Fibroblast of the aortic adventitia (primary cell): Measurements from ENCODE around the gene PBLD. TPM values are rescaled to one million over a fixed set of nuclear protein-coding genes. Genes with fewer than 3 reads are reported as not detected.

Experiments
- DNase-seq: peaks from one replicate; pipeline ENCODE4 v3.0.0-alpha.2; 2010; ENCODE audit warnings: low read depth
- H3K4me3 ChIP-seq: 2 replicates; pipeline ENCODE4 v1.5.1; 2011; ENCODE audit warnings: low read depth, mild to moderate bottlenecking, control low read depth, low read length, moderate library complexity
- CTCF ChIP-seq: IDR thresholded peaks from 2 replicates; pipeline ENCODE4 v1.5.1; 2011; ENCODE audit warnings: mild to moderate bottlenecking, low read length, control low read depth, inconsistent platforms; ENCODE audit not compliant: insufficient read depth
- total RNA-seq: library from RNA; depleted of rRNA; stranded (reverse); fragments of >200 nt; gene quantifications from 2 replicates; pipeline ENCODE4 v1.2.3, GENCODE V29; 2012; ENCODE audit warnings: low replicate concordance

PBLD gene
- 6.6 and 10.8 TPM in 2 replicates for total RNA-seq

DNA sequence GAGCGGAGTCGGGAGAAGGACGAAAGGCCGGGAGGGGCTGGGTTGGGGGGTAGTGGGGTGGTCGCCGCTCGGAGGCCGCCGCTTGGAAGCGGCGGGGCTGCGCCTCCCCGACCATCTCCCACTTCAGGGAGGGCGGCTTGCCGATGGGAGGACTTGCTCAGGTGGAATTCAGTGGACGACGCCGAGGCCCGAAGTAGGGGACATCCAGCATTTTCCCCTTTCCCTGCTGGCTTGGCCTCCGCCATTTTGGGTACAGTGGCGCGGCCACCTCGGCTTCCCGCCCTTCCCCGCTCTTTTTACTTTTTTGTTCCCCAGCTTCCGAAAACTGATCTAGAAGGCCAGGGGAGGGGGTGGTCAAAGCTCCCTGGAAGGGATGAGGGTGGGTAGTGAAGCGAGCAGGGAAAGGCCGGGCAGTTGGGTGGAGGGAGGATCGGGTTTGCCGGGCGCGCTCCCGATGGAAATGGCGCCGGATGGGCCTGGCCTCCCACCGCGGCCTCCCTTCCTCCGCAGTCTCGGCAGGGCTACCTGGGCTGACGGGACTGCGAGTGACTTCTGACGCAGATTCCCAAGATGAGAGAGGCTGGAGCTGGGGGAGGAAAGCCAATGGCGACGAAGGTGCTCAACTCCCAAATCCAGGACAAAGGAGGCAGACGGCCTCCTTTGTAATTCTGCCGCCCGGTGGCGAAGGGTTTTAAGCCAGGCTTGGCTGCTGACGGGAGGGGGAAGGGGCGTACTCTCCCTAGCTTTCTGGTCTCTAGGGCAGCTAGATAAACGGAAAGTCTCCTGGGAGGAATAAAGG is at the start of gene PBLD:
Gene PBLD (minus strand): TSS at position 670 of the 799 bp plus-strand sequence. CDS start 26,084 bp downstream, outside the sequence.
- peak; percentile 64 for TF ChIP-seq CTCF
- H3K4me3 ChIP-seq = peak within 1 kb of the TSS; percentile 91
- DNase-seq = peak; percentile 83

DNA sequence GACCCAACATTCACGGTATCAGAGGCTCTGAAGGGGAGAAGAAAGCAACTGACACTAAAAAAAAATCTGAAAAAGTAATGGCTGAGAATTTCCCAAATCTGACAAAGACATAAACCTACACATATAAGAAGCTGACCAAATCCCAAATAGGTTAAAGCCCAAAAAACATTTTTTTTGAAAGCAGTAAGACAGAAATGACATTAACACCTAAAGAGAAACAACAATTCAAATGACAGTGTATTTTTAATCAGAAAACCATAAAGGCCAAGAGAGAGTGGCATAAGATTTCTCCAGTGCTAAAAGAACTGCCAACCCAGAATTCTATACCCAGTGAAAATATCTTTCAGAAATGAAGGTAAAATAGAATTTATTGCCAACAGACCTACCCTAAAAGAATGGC is 38.9 kb upstream of the PBLD start:
- no peak overlapping the region for H3K4me3 ChIP-seq
- no peak for TF ChIP-seq CTCF
- DNase-seq = no peak

DNA sequence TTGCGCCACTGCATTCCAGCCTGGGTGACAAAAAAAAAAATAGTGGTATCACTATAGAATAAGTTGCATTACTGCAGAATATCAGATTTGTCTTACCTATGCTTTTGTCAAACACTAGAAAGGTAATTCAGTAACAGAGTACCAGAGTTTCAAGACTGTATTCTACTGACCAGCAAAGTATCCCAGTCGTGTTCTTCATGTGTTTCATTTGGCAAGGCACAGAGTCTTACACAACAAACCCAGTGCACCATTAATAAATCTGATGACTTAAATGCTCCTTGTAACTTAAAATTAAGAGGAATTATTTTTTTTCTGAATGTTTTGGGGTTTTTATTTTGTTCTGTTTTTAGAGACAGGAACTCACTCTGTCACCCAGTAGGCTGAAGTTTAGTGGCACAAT is 34.4 kb upstream of the PBLD start:
- DNase-seq = no peak
- no peak for TF ChIP-seq CTCF

GRCh38 chr10:68366600-68366999 is 33.9 kb upstream of the PBLD start:
- no peak for DNase-seq
- no peak overlapping the region for H3K4me3 ChIP-seq
- no peak for TF ChIP-seq CTCF

More for the DNA sequence above, 34.4 kb upstream of the PBLD start:
- no peak overlapping the region for H3K4me3 ChIP-seq

DNA sequence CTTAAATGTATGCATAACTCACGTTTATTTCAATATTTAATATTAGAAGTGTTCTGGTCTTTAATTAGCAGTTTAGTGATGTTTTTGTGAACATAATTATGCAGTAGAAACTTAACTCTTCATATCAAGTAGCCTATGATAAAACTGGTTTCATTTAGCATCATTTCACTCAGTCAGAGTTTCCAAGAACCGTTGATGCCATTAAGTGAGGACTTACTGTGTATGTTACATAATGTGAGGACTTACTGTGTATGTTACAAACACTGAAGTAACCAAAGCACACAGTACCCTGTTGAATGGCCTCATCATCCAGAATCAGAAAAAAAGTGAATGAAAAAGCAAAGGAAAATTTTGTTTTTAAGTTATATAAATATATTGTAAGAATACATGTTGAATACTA is 32.9 kb upstream of the PBLD start:
- no peak for DNase-seq
- no peak for TF ChIP-seq CTCF
- H3K4me3 ChIP-seq = no peak overlapping the region

- TF ChIP-seq CTCF = no peak
- H3K4me3 ChIP-seq = no peak overlapping the region
- no peak for DNase-seq
Observed at GRCh38 chr10:68364101-68364886, 31.6 kb upstream of the PBLD start.
